Testis (tissue), 3 donors: ENCODE data around the gene PTGER4. TPM values are rescaled to one million over a fixed set of nuclear protein-coding genes. Genes with fewer than 3 reads are reported as not detected.

ENCODE experiments used
- DNase-seq: peaks from one replicate; pipeline ENCODE4 v3.0.0-alpha.2; 2019
- H3K27ac ChIP-seq, 2 donors: fragments of 200-600 bp; sonication (generic); one replicate each; pipeline ENCODE4 v1.5.1; 2019
- H3K27me3 ChIP-seq: fragments of 200-600 bp; sonication (generic); one replicate; pipeline ENCODE4 v1.5.1; 2019
- H3K36me3 ChIP-seq: fragments of 200-600 bp; sonication (generic); one replicate; pipeline ENCODE4 v1.5.1; 2017; ENCODE audit warnings: low read depth; ENCODE audit errors: missing control alignments
- H3K4me1 ChIP-seq: fragments of 200-600 bp; sonication (generic); one replicate; pipeline ENCODE4 v1.5.1; 2019
- H3K4me3 ChIP-seq, 2 donors: fragments of 200-600 bp; sonication (generic); one replicate each; pipeline ENCODE4 v1.5.1; 2017 to 2019
- H3K9me3 ChIP-seq: fragments of 200-600 bp; sonication (generic); one replicate; pipeline ENCODE4 v1.5.1; 2017
- CTCF ChIP-seq, 3 experiments: fragments of 450-650 bp in 2 of 3; fragments of 200-600 bp in 1 of 3; sonication (generic) in 1 of 3; IDR thresholded peaks; one replicate each; pipeline ENCODE4 v1.5.1; 2016 to 2019; ENCODE audit warnings: antibody characterized with exemption in 3 of 3, mild to moderate bottlenecking in 2 of 3, moderate library complexity in 1 of 3
- POLR2A ChIP-seq: fragments of 450-650 bp; IDR thresholded peaks from one replicate; pipeline ENCODE4 v1.6.1; 2017; ENCODE audit warnings: antibody characterized with exemption, mild to moderate bottlenecking, moderate library complexity
- WGBS, 2 donors: methylation state at CpG; one replicate each; pipeline ENCODE4 v1.1.5; 2018; 5-methylcytosine and 5-hydroxymethylcytosine counted together
- intact Hi-C: fragments of 100-400 bp; cut with DNase I; formaldehyde crosslinking; loops from one replicate; pipeline ENCODE4 v1.15.1; 2023; ENCODE audit warnings: low total_unique reads
- polyA plus RNA-seq: library from polyadenylated mRNA; stranded (reverse); fragments of 350-450 nt; fragmentation: Illumina TruSeq; extraction: RNeasy Lipid Tissue Mini Kit (QIAGEN cat#74804); gene quantifications from one replicate; pipeline ENCODE4 v1.2.3, GENCODE V29; 2014; ENCODE audit warnings: low read depth, low replicate concordance; ENCODE audit not compliant: insufficient read depth
- total RNA-seq, 2 donors: library from RNA; depleted of rRNA; stranded (reverse); fragments of >200 nt; gene quantifications; one replicate each; pipeline ENCODE4 v1.2.3, GENCODE V29; 2016

PTGER4 gene
- total and polyA plus RNA-seq, 3 donors from 2014 or later, result 8.7 to 10.4 (median 10.1) TPM

GRCh38 chr5:40674661-40675235, 5.0 kb upstream of the PTGER4 start:
- no peaks in the 10 kb centered on the region for H3K27me3 ChIP-seq
- WGBS, 2 donors, result 91 to 92% methylated on average over 3 to 6 of the region's 6 CpGs
- TF ChIP-seq CTCF (IDR thresholded peaks at IDR 0.05), result no peak
- no peak for TF ChIP-seq POLR2A

GRCh38 chr5:40675396-40676133, 4.2 kb upstream of the PTGER4 start:
- TF ChIP-seq POLR2A, result no peak
- no peak for TF ChIP-seq CTCF (IDR thresholded peaks at IDR 0.05)
- WGBS, 2 donors, result 86 to 92% methylated on average over 7 of the region's 7 CpGs
- Histone ChIP-seq H3K27ac (no peak overlapping the region), H3K9me3 (no peaks in the 10 kb centered on the region), H3K4me1 (peaks cover 4% of the 10 kb centered on the region), H3K4me3 (no peak overlapping the region), H3K27me3 (no peaks in the 10 kb centered on the region), H3K36me3 (no peaks in the 10 kb centered on the region)
- DNase-seq, result no peak
- intact Hi-C loops, result no loop called here

More at GRCh38 chr5:40674661-40675235, 5.0 kb upstream of the PTGER4 start:
- Histone ChIP-seq H3K9me3 (no peaks in the 10 kb centered on the region), H3K4me1 (no peaks in the 10 kb centered on the region), H3K4me3 (no peak overlapping the region), H3K27ac (no peak overlapping the region), H3K36me3 (no peaks in the 10 kb centered on the region)
- intact Hi-C loops, result no loop called here
- no peak for DNase-seq

GRCh38 chr5:40676613-40677343, 2.9 kb upstream of the PTGER4 start:
- WGBS, 2 donors, result 75 to 81% methylated on average over 3 of the region's 3 CpGs
- no peak for DNase-seq
- H3K27me3 ChIP-seq, result no peaks in the 10 kb centered on the region
- H3K4me3 ChIP-seq, result no peak overlapping the region
- peaks cover 4% of the 10 kb centered on the region for H3K4me1 ChIP-seq
- no peaks in the 10 kb centered on the region for H3K9me3 ChIP-seq
- intact Hi-C loops, result no loop called here
- H3K36me3 ChIP-seq, result no peaks in the 10 kb centered on the region
- H3K27ac ChIP-seq, result no peak overlapping the region
- TF ChIP-seq POLR2A (no peak), CTCF (IDR thresholded peaks at IDR 0.05) (no peak)

- H3K27me3 ChIP-seq, result no peaks in the 10 kb centered on the region
- 83 to 90% methylated on average over 2 of the region's 2 CpGs for WGBS, 2 donors
- no peaks in the 10 kb centered on the region for H3K36me3 ChIP-seq
- TF ChIP-seq POLR2A (no peak), CTCF (IDR thresholded peaks at IDR 0.05) (no peak)
- no peak overlapping the region for H3K27ac ChIP-seq
- DNase-seq, result no peak
- peaks cover 4% of the 10 kb centered on the region for H3K4me1 ChIP-seq
- H3K4me3 ChIP-seq, result no peak overlapping the region
- intact Hi-C loops, result no loop called here
- no peaks in the 10 kb centered on the region for H3K9me3 ChIP-seq
These were observed 2.3 kb upstream of the PTGER4 start for GRCh38 chr5:40677456-40677855.
